ENCODE results near the gene CLN6. TPM values are rescaled to one million over a fixed set of nuclear protein-coding genes. Genes with fewer than 3 reads are reported as not detected.

Gene CLN6
- total RNA-seq, 1 donor from 2014 or later, result 37.5 TPM

DNA sequence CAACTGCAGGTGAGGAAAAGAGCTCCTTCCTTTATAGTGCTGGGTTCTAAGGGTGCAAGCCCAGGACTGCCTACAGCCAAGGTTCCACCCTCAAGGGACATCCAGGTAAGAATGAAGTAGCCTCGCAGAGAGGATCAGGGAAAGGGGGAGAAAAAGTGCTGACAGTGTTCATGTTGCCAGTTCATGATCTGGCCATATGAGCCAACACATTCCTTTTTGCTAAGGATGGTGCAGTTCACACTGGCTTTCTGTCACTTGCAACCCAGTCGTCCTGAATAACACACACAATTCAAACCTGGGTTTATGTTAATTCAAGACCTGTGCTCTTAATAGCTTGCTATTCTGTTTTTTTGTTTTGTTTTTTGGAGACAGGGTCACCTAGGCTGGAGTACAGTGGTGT is 9.0 kb downstream of the CLN6 start:
- Mint-ChIP-seq H3K4me1 (peaks cover 12% of the 10 kb centered on the region), H3K36me3 (ENCODE audit: low read depth) (peaks cover 26% of the 10 kb centered on the region), H3K4me3 (no peak overlapping the region), H3K27me3 (no peaks in the 10 kb centered on the region), H3K9me3 (no peaks in the 10 kb centered on the region), H3K27ac (no peak overlapping the region)
- CTCF ChIA-PET, result interaction anchor here (1.0 kb wide), 1 partner anchor 10 kb away, joined by 5 read pairs; no protein-coding TSS in a partner anchor
- DNase-seq (no peak), ATAC-seq (ENCODE audit: low read depth) (no peak)
- intact Hi-C loops (cut with micrococcal nuclease), result no loop called here
- POLR2A ChIA-PET, result no interaction called here
- TF ChIP-seq, protein P1, sequence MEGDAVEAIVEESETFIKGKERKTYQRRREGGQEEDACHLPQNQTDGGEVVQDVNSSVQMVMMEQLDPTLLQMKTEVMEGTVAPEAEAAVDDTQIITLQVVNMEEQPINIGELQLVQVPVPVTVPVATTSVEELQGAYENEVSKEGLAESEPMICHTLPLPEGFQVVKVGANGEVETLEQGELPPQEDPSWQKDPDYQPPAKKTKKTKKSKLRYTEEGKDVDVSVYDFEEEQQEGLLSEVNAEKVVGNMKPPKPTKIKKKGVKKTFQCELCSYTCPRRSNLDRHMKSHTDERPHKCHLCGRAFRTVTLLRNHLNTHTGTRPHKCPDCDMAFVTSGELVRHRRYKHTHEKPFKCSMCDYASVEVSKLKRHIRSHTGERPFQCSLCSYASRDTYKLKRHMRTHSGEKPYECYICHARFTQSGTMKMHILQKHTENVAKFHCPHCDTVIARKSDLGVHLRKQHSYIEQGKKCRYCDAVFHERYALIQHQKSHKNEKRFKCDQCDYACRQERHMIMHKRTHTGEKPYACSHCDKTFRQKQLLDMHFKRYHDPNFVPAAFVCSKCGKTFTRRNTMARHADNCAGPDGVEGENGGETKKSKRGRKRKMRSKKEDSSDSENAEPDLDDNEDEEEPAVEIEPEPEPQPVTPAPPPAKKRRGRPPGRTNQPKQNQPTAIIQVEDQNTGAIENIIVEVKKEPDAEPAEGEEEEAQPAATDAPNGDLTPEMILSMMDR (IDR thresholded peaks at IDR 0.05), result no peak

DNA sequence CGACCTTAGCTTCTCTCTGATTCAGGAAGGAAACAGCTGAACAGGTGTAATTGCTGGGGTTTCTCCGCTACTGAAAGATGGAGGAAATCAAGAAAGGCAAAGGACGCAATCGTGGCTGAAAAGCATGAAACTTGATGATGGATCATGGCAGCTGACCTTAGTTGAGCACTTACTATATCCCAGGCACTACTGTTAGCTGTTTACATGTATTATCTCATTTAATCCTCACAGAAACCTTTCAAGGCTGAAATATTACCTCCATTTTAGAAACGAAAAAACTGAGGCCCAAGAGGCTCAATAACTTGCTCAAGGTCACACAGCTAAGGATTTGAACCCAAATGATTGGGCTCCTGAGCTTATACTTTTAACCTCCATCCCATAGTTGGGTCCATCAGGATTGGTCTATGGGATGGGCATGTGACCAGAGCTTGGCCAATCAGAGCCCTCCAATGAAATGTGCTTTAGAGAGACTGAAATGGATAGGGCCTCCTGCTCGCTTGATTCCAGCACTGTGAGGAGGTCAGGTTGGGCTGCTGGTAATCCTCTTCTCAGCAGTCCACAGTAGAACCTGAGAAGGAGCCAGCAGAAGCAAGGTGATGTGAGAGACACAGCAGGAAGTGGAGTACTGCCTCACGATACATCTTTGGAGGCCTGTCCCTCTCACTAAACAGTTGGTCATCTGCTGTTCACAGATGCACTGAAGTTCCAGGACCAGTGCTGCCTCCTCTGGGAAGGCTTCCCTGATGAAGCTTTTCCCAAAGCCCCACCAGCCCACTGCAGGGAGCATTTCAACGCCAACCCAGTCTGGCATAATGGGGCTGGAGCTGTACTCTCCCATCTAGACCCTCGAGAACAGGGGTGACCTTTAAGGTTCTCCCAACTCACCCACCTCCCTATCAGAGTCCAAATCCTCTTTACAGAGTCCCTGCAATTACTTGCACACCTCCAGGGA is 10.4 kb downstream of the CLN6 start:
- intact Hi-C loops (cut with micrococcal nuclease), result no loop called here
- ChIA-PET CTCF (no interaction called here), POLR2A (no interaction called here)
- Mint-ChIP-seq H3K36me3 (ENCODE audit: low read depth) (peaks cover 27% of the 10 kb centered on the region), H3K27me3 (no peaks in the 10 kb centered on the region), H3K27ac (no peak overlapping the region), H3K4me1 (peaks cover 2% of the 10 kb centered on the region), H3K4me3 (no peak overlapping the region), H3K9me3 (no peaks in the 10 kb centered on the region)
- DNase-seq (no peak), ATAC-seq (ENCODE audit: low read depth) (no peak)
- TF ChIP-seq, protein P1 (IDR thresholded peaks at IDR 0.05), result no peak

DNA sequence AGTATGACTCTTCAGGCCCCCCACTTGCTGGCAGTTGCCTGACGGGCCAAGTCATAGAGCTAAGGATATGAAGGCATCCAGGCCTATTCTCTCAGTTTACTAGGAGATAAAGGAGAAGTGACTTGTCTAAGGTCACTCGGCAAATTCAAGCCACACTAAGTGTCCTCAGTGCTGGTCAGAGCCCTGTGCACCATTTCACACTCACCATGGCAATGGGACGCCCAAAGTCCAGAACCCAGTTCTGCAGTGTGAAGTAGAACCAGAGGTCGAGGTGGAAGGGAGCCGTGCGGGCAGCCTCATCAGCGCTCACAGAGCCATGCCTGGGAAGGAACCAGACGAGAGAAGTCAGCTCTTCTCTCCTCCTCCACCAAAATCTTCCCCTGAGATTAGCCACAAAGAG is 11.2 kb downstream of the CLN6 start:
- Mint-ChIP-seq H3K27ac (no peak overlapping the region), H3K4me1 (peaks cover 2% of the 10 kb centered on the region), H3K4me3 (no peak overlapping the region), H3K27me3 (no peaks in the 10 kb centered on the region), H3K9me3 (no peaks in the 10 kb centered on the region), H3K36me3 (ENCODE audit: low read depth) (peaks cover 31% of the 10 kb centered on the region)
- TF ChIP-seq, protein P1 (IDR thresholded peaks at IDR 0.05), result no peak
- intact Hi-C loops (cut with micrococcal nuclease), result no loop called here
- ChIA-PET CTCF (no interaction called here), POLR2A (no interaction called here)
- DNase-seq, result no peak
- ATAC-seq (ENCODE audit: low read depth), result no peak

DNA sequence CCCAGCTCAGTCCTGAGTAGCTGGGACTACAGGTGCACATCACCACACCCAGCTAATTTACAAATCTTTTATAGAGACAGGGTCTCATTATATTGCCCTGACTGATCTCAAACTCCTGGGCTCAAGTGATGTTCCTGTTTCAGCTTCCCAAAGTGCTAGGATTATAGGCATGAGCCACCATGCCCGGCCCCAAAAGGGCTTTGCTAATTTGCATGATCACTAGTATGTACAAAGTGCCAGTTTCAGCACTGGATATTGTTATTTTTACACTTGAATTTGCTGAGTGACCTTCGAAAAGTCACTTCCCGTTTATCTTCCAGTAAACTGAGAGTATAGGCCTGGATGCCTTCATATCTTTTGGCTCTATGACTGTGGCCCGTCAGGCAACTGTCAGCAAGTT is 12.2 kb downstream of the CLN6 start:
- CTCF ChIA-PET, result no interaction called here
- TF ChIP-seq, protein P1 (IDR thresholded peaks at IDR 0.05), result no peak
- no peak overlapping the region for H3K4me3 Mint-ChIP-seq
- H3K27me3 Mint-ChIP-seq, result no peaks in the 10 kb centered on the region
- POLR2A ChIA-PET, result no interaction called here
- H3K27ac Mint-ChIP-seq, result no peak overlapping the region
- peaks cover 2% of the 10 kb centered on the region for H3K4me1 Mint-ChIP-seq
- DNase-seq, result no peak
- H3K36me3 Mint-ChIP-seq (ENCODE audit: low read depth), result peaks cover 31% of the 10 kb centered on the region
- no peaks in the 10 kb centered on the region for H3K9me3 Mint-ChIP-seq
- no peak for ATAC-seq (ENCODE audit: low read depth)
- intact Hi-C loops (cut with micrococcal nuclease), result no loop called here

DNA sequence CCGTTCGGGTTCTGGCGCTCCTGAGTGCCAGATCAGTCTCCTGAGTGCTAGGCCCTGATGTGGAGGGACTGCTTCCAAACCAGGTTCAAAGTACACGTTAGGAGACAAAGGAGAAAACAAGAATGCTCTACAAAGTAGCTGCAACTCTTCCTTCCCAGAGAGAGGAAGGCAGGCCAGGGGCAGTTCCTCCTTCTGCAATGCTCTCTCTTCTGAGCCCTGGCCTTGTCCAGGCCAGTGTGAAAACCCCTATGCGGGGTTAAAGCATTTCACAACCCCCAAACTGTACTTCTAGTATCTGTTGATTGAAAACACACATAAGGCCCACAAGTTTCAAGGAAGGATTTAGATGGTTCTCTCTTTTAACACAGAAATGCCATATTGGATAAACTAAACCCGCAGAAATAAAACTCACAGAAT is 14.7 kb downstream of the CLN6 start:
- POLR2A ChIA-PET, result interaction anchor here (0.6 kb wide), 1 partner anchor 1656 kb away, joined by 8 read pairs; no protein-coding TSS in a partner anchor
- H3K36me3 Mint-ChIP-seq (ENCODE audit: low read depth), result peaks cover 34% of the 10 kb centered on the region
- H3K27me3 Mint-ChIP-seq, result no peaks in the 10 kb centered on the region
- intact Hi-C loops (cut with micrococcal nuclease), result no loop called here
- TF ChIP-seq, protein P1 (IDR thresholded peaks at IDR 0.05), result no peak
- H3K4me1 Mint-ChIP-seq, result peaks cover 11% of the 10 kb centered on the region
- H3K27ac Mint-ChIP-seq, result no peak overlapping the region
- H3K4me3 Mint-ChIP-seq, result no peak overlapping the region
- no peak for DNase-seq
- CTCF ChIA-PET, result no interaction called here
- no peak for ATAC-seq (ENCODE audit: low read depth)
- no peaks in the 10 kb centered on the region for H3K9me3 Mint-ChIP-seq

All from activated B cell treated with CpG ODN at 0.5 μM for 24 hours (primary cell).